SK-N-SH treated with all-trans-retinoic acid at 6 μM for 48 hours (cell line): ENCODE data around the gene ST6GALNAC3.

ENCODE experiments used
- ATAC-seq: fragments of 200-7000 bp; cut with Tn5 transposase; 3 replicates; pipeline ENCODE4 v1.9.1; 2020; ENCODE audit warnings: mild to moderate bottlenecking, moderate library complexity
- ARNTL ChIP-seq: fragments of 450-650 bp; formaldehyde crosslinking; IDR thresholded peaks from 2 replicates; pipeline ENCODE4 v1.5.0; 2020; ENCODE audit warnings: low read depth, mild to moderate bottlenecking, moderate library complexity, borderline replicate concordance
- BACH2 ChIP-seq: fragments of 250-450 bp; sonication (Bioruptor Pico); IDR thresholded peaks from 2 replicates; pipeline ENCODE4 v1.9.0; 2021; ENCODE audit warnings: mild to moderate bottlenecking, borderline replicate concordance
- CSDC2 ChIP-seq: fragments of 250-450 bp; sonication (Bioruptor Pico); IDR thresholded peaks from 2 replicates; pipeline ENCODE4 v1.5.0; 2020; ENCODE audit warnings: mild to moderate bottlenecking, moderate library complexity
- CSRNP3 ChIP-seq: fragments of 250-450 bp; sonication (Bioruptor Pico); IDR thresholded peaks from 2 replicates; pipeline ENCODE4 v1.5.1; 2021; ENCODE audit warnings: mild to moderate bottlenecking, moderate library complexity
- ESRRG ChIP-seq: fragments of 250-450 bp; sonication (Bioruptor Pico); IDR thresholded peaks from 2 replicates; pipeline ENCODE4 v1.6.1; 2021; ENCODE audit warnings: mild to moderate bottlenecking
- GLIS3 ChIP-seq: fragments of 250-450 bp; sonication (Bioruptor Pico); IDR thresholded peaks from 2 replicates; pipeline ENCODE4 v1.5.0; 2020; ENCODE audit warnings: mild to moderate bottlenecking, moderate library complexity
- ISL1 ChIP-seq: fragments of 250-450 bp; sonication (Bioruptor Pico); IDR thresholded peaks from 2 replicates; pipeline ENCODE4 v2.1.2; 2022; ENCODE audit warnings: mild to moderate bottlenecking, moderate library complexity
- OSR1 ChIP-seq: fragments of 250-450 bp; sonication (Bioruptor Pico); IDR thresholded peaks from 2 replicates; pipeline ENCODE4 v1.8.0; 2022; ENCODE audit warnings: moderate library complexity, mild to moderate bottlenecking, inconsistent platforms
- PATZ1 ChIP-seq: fragments of 250-450 bp; sonication (Bioruptor Pico); IDR thresholded peaks from 2 replicates; pipeline ENCODE4 v1.8.0; 2020; ENCODE audit warnings: mild to moderate bottlenecking, moderate library complexity, borderline replicate concordance
- POU6F1 ChIP-seq: fragments of 250-450 bp; sonication (Bioruptor Pico); IDR thresholded peaks from 2 replicates; pipeline ENCODE4 v1.8.0; 2021; ENCODE audit warnings: low read depth, mild to moderate bottlenecking, moderate library complexity, borderline replicate concordance
- PPARA ChIP-seq: fragments of 250-450 bp; sonication (Bioruptor Pico); IDR thresholded peaks from 2 replicates; pipeline ENCODE4 v1.5.0; 2020; ENCODE audit warnings: mild to moderate bottlenecking, borderline replicate concordance
- RARB ChIP-seq: fragments of 250-450 bp; sonication (Bioruptor Pico); IDR thresholded peaks from 2 replicates; pipeline ENCODE4 v1.8.0; 2021; ENCODE audit warnings: mild to moderate bottlenecking, moderate library complexity
- SNAI2 ChIP-seq: fragments of 250-450 bp; sonication (Bioruptor Pico); IDR thresholded peaks from 2 replicates; pipeline ENCODE4 v1.5.0; 2020; ENCODE audit warnings: mild to moderate bottlenecking, moderate library complexity
- TCF4 ChIP-seq: fragments of 250-450 bp; sonication (Bioruptor Pico); IDR thresholded peaks from 2 replicates; pipeline ENCODE4 v1.8.0; 2021; ENCODE audit warnings: mild to moderate bottlenecking, moderate library complexity, borderline replicate concordance
- TOX ChIP-seq: fragments of 250-450 bp; sonication (Bioruptor Pico); IDR thresholded peaks from 2 replicates; pipeline ENCODE4 v1.8.0; 2021; ENCODE audit warnings: mild to moderate bottlenecking, moderate library complexity, borderline replicate concordance
- ZC3H10 ChIP-seq: fragments of 250-450 bp; sonication (Bioruptor Pico); IDR thresholded peaks from 2 replicates; pipeline ENCODE4 v1.5.1; 2021; ENCODE audit warnings: mild to moderate bottlenecking, moderate library complexity
- ZFP3 ChIP-seq: fragments of 250-450 bp; sonication (Bioruptor Pico); IDR thresholded peaks from 2 replicates; pipeline ENCODE4 v1.5.0; 2020; ENCODE audit warnings: mild to moderate bottlenecking, moderate library complexity
- ZFP30 ChIP-seq: fragments of 450-650 bp; formaldehyde crosslinking; IDR thresholded peaks from 2 replicates; pipeline ENCODE4 v1.5.0; 2022; ENCODE audit warnings: mild to moderate bottlenecking, moderate library complexity
- ZNF565 ChIP-seq: fragments of 450-650 bp; formaldehyde crosslinking; conservative IDR thresholded peaks from 2 replicates; pipeline ENCODE4 v1.5.0; 2020; ENCODE audit warnings: low read depth, mild to moderate bottlenecking, moderate library complexity
- ZNF70 ChIP-seq: fragments of 450-650 bp; formaldehyde crosslinking; IDR thresholded peaks from 2 replicates; pipeline ENCODE4 v1.5.0; 2020; ENCODE audit warnings: mild to moderate bottlenecking, moderate library complexity
- ZNF8 ChIP-seq: fragments of 450-650 bp; formaldehyde crosslinking; IDR thresholded peaks from 2 replicates; pipeline ENCODE4 v1.5.0; 2020; ENCODE audit warnings: mild to moderate bottlenecking, moderate library complexity

The ST6GALNAC3 gene

DNA sequence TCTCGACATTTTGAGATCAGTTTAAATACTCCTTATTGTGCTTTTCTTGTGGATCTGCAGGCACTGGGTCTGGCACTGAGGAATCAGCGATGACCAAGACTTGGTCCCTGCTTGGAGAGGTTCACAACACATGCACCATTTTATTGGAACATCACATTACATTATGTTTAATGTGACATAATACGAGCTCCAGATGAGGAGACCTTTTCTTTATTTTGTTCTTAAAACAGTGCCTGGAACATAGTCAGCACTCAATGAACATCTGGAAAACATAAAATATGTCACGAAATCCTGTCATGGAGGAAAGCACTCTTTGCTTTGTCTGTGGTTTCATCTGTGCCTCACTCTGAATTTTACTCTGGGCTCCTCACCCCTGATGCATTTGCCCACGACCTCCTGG is 110.7 kb downstream of the ST6GALNAC3 start (continued):
- TF ChIP-seq POU6F1 (CRISPR knock-in tag) (no peak), ZNF8 (CRISPR knock-in tag) (no peak), OSR1 (CRISPR knock-in tag) (no peak), ZFP30 (CRISPR knock-in tag) (no peak), GLIS3 (CRISPR knock-in tag) (no peak), CSDC2 (CRISPR knock-in tag) (no peak)
- TF ChIP-seq, all 23 proteins: peak for 0

DNA sequence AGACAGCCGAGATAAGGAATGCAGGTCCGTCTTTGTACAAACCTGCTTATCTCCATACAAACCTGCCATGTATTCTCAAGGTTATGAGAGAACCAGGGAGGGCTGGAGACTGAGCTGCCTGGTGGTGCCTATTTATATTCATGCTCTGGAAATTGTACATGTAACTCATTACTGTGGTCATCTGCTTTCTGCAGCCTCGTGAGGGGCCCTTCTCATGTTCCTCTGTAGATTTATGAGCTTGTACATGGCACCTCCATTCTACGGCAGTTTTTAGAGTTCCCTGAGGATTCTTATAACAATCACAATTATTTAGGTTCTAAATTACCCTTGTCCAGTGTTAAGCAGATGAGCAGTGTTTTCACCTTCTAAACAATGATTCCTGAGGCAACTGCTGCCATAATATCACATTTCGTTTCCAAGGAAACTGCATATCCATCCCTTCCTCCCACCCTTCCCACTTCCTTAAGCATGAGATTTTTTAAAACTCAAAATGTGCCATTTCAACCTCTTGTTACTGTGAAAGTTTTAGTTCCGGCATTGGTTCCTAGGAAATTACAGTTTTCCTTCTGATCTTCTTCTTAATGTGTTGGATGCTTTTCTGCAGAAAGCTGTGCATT is 112.1 kb downstream of the ST6GALNAC3 start:
- ATAC-seq = peak; percentile 58
- no peak for TF ChIP-seq GLIS3 (CRISPR knock-in tag)
- TF ChIP-seq, all 23 proteins: peak for 0

GRCh38 chr1:76187436-76187835 is 112.9 kb downstream of the ST6GALNAC3 start:
- TF ChIP-seq RARB (CRISPR knock-in tag) (no peak), TCF4 (CRISPR knock-in tag) (no peak), OSR1 (CRISPR knock-in tag) (no peak), ZFP3 (CRISPR knock-in tag) (no peak), ZC3H10 (no peak), TOX (CRISPR knock-in tag) (no peak), ZNF70 (CRISPR knock-in tag) (no peak), GLIS3 (CRISPR knock-in tag) (no peak)
- ATAC-seq = no peak

- ATAC-seq = no peak
- TF ChIP-seq ZNF70 (CRISPR knock-in tag) = no peak
- no peak for TF ChIP-seq ZC3H10
- no peak for TF ChIP-seq PPARA (CRISPR knock-in tag)
- no peak for TF ChIP-seq TCF4 (CRISPR knock-in tag)
- TF ChIP-seq ESRRG (CRISPR knock-in tag) = no peak
- TF ChIP-seq ISL1 (CRISPR knock-in tag) = no peak
- no peak for TF ChIP-seq RARB (CRISPR knock-in tag)
- TF ChIP-seq ZNF8 (CRISPR knock-in tag) = no peak
- no peak for TF ChIP-seq BACH2 (CRISPR knock-in tag)
- TF ChIP-seq ZNF565 (CRISPR knock-in tag) = no peak
- no peak for TF ChIP-seq ARNTL (CRISPR knock-in tag)
- no peak for TF ChIP-seq CSRNP3 (CRISPR knock-in tag)
Observed at GRCh38 chr1:76189310-76189709, 114.8 kb downstream of the ST6GALNAC3 start.

DNA sequence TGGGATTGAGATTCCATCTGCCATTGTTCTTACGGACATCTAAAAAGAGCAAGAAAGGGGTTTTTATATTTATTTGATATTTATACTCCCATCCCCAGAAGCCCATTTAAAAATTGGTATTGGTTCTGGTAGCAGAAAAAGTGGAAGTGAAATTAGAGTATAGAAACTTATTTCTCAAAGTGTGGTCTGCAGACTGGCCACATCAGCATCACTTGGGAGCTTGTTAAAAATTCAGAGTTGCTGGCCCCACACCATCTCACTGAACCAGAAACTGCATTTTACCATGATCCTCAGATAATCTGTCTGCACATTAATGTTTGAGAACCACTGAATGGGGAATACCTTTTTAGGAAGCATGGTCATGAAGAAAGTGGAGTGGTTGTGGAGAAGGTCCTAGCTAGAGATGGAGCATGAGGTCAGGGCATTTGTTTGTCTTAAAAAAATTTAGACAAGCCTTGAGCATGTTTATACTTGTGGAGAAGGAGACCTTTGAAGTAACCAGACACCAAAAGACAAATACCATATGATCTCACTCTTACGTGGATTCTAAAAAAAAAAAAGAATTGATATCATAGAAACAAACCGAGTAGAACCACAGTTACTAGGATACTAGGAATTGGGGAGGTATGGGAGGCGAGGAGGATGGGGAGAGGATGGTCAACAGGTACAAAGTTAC is 116.3 kb downstream of the ST6GALNAC3 start:
- TF ChIP-seq ZFP3 (CRISPR knock-in tag) = no peak
- TF ChIP-seq ESRRG (CRISPR knock-in tag) = no peak
- TF ChIP-seq ZFP30 (CRISPR knock-in tag) = no peak
- no peak for TF ChIP-seq OSR1 (CRISPR knock-in tag)
- TF ChIP-seq, all 23 proteins: peak for 0
- ATAC-seq = no peak

DNA sequence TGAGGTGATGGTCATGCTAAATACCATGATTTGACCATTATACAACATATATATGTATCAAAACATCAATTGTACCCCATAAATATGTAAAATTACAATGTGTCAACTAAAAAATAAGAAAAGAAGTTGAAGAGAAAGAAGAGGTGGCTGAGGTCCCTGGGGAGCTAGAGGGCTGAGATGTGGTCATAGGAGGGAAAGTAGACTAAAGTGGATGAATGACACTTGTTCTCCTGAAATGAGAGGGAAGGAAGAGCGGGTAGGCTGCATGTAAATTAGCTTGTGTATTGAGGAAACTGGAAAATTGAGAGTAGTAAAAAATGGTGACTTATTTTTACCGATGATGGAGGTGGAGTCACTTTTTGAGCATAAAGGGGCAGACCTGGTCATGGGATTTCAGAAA is 117.0 kb downstream of the ST6GALNAC3 start:
- ATAC-seq = no peak
- TF ChIP-seq PATZ1 (CRISPR knock-in tag) (no peak), ESRRG (CRISPR knock-in tag) (no peak), SNAI2 (CRISPR knock-in tag) (no peak), CSDC2 (CRISPR knock-in tag) (no peak), POU6F1 (CRISPR knock-in tag) (no peak)
- TF ChIP-seq, all 23 proteins: peak for 0
